Suprapubic skin (tissue), 3 donors: ENCODE results near the gene KANK4.

Source experiments
- POLR2A ChIP-seq, 2 donors: fragments of 450-650 bp; IDR thresholded peaks; one replicate each; pipeline ENCODE4 v1.6.1; 2017; ENCODE audit warnings: antibody characterized with exemption in 2 of 2, mild to moderate bottlenecking in 2 of 2, moderate library complexity in 2 of 2
- TF ChIP-seq, protein P1 (sequence below), 2 donors: fragments of 200-600 bp in 1 of 2; fragments of 450-650 bp in 1 of 2; sonication (generic) in 1 of 2; IDR thresholded peaks; one replicate each; pipeline ENCODE4 v1.5.1; 2016 to 2019; ENCODE audit warnings: antibody characterized with exemption in 2 of 2, mild to moderate bottlenecking in 1 of 2, moderate library complexity in 1 of 2

GRCh38 chr1:62314454-62315350, 4.5 kb downstream of the KANK4 start:
- no peak for TF ChIP-seq POLR2A (IDR thresholded peaks at IDR 0.05)
- TF ChIP-seq, protein P1, sequence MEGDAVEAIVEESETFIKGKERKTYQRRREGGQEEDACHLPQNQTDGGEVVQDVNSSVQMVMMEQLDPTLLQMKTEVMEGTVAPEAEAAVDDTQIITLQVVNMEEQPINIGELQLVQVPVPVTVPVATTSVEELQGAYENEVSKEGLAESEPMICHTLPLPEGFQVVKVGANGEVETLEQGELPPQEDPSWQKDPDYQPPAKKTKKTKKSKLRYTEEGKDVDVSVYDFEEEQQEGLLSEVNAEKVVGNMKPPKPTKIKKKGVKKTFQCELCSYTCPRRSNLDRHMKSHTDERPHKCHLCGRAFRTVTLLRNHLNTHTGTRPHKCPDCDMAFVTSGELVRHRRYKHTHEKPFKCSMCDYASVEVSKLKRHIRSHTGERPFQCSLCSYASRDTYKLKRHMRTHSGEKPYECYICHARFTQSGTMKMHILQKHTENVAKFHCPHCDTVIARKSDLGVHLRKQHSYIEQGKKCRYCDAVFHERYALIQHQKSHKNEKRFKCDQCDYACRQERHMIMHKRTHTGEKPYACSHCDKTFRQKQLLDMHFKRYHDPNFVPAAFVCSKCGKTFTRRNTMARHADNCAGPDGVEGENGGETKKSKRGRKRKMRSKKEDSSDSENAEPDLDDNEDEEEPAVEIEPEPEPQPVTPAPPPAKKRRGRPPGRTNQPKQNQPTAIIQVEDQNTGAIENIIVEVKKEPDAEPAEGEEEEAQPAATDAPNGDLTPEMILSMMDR (IDR thresholded peaks at IDR 0.05): no peak
